HG03060 (cell line): ENCODE data around the gene KPNA1.

ENCODE experiments used
- ATAC-seq: cut with Tn5 transposase; IDR thresholded peaks from one replicate; pipeline ENCODE4 v1.9.1; 2021; ENCODE audit warnings: low read depth, moderate number of reproducible peaks; ENCODE audit not compliant: unreplicated experiment

Gene KPNA1

DNA sequence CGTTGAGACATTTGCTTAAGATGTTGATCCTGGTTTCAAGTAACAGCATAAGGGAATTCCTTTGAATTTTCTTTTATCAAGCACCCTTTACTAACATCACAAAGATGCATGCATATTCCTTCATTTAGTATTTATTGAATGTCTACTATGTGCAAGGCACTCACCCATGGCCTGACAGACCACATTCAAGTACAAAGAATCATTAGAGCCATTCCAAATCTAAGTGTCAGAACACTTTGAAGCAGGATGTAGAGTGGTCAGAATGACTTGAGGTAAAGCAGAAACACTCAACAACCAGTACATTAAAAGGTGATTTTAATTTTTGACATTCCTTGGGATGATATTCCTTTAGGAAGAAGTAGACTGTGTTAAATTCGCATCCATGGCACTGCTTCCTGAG, 92.9 kb downstream of the KPNA1 start:
- ATAC-seq: no peak

DNA sequence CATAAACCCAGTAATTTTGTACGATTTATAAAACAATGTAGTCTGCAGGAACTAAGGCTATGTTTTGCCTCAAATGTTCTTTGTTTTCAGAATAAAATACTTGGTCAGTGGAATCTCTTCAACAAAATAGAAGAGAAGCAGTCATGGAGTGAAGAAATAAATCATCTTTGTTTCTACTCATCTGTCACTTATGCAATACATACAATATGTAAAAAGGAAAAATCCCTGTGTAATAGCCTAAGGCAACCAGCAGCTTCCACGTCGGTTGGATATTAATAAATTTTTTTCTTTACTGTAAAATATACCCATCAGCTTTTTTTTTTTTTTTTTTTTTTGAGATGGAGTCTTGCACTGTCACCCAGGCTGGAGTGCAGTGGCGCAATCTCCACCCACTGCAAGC, 93.6 kb downstream of the KPNA1 start:
- ATAC-seq: no peak

DNA sequence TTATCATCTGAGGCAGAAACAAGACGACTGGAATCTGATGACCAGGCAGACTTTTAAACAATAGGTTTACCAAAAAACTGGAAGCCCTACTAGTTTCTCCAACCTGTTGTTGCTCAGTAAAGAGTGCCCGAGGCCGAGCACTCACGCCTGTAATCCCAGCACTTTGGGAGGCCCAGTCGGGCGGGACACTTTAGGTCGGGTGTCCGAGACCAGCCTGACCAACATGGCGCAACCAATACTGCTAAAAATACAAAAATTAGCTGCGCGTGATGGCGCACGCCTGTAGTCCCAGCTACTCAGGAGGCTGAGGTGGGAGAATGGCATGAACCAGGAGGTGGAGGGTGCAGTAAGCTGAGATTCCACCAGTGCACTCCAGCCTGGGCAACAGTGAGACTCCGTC, 97.8 kb downstream of the KPNA1 start:
- no peak for ATAC-seq

DNA sequence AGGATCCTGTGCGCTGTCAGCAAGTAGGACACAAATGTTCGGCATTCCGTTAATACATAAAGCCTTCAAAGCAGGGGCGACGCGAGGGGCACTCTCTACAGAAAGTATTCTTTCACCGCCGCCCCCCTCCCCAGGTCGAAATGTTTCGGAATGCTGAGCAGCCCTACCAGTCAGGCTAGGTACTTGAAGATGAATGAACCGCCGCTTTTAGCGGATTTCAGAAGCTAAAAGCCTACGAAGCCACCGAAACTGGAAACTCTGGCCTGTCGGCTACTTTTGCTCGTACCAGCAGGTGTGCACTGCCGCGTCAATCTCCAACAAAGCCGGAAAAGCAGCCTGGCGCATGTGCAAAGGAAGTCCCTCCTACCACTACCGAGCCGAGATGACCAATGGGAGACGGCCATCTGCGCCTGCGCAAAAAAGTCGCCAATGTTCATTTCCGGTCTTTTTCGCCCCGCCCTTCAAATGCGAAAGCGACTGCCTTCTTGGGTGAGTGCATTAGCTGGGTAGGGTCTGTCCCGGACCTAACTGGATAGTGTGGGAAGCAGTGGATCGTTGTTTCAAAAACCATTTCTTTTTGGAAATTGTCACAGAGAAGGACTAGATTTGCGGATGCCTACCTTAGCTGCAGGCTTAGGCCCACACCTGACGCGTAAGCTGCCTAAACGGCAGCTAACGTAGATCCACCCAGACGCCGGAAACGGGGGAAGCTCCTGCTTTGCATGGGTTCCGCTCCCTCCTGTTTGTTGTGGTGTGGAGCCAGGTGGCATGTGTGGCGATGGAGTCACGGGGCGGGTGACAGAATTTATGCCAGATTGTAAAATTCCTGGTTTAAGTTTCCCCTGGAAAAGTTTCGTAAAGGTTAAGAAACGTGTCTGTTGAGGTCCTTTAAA, 98.7 kb downstream of the KPNA1 start, which contains the start of gene WDR5B:
TSS of gene WDR5B (minus strand) at position 301 of the 893 bp plus-strand sequence. CDS start 534 bp downstream, outside the sequence.
- peak; percentile 77 for ATAC-seq

DNA sequence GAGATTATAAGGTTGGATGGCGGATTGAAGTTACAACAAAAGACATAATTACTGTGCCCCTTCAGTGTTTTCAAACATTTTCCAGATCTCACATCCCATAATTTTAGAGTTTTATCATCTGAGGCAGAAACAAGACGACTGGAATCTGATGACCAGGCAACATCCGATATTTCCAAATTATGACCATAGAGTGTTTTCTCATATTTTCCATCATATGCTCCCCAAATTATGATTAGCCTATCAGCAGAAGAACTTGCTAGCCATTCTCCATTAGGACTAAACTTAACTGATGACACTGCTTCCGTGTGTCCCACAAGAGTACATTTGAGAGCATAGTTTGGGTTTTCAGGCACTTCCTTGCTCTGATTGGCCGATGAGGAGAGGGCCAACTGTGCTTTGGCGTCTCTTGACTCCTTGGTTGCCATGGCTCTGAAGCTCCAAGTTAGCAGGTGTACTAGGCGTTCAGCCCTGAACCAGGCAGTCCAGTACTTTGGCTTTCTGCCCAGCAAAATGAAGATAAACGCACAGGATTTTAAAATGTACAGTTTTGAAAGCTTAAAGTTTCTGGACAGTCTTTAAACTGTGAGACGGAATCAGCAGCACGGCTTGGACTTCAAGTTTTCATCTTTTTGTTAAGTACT, 99.5 kb downstream of the KPNA1 start:
- no peak for ATAC-seq

GRCh38 chr3:122414391-122414790, 100.3 kb downstream of the KPNA1 start:
- no peak for ATAC-seq

GRCh38 chr3:122410639-122411038, 104.1 kb downstream of the KPNA1 start:
- ATAC-seq: no peak

DNA sequence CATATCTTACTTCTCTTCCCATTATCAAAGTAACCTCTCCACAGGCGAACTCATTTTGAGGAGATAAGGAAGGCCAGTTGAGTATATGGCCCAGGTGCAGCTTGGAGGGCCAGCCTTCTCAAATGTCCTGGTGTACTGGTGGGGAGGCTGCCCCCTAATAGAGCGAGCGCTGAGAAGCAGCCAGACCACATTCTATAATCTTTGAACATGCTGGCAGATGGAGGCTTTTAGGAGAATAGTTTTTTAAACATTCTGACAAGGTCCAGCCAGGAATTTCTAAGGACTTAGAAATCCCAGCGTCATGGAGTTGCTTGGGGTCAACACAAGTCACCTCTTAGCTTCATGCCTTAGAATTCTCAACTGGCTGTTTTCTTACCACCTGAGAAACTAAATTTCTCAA, 104.6 kb downstream of the KPNA1 start:
- no peak for ATAC-seq

DNA sequence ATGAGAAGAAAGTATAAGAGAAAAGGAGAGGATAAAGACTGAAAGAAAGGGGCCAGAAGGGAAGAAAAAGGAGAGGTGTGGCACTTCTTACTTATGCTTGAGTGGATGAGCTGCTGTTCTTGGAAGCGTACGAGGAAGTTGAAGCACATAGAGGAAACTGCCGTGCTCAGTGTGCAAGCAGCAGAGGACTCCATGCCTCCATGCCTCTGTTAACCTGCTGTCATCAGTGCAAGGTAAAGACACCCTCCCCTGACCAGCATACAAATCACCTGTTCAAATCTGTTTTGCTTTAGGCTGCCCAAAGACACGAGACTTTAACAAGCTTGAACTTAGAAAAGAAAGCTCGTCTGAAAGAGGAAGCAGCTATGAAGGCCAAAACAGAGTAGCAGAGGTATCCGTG, 105.3 kb downstream of the KPNA1 start:
- ATAC-seq: no peak

DNA sequence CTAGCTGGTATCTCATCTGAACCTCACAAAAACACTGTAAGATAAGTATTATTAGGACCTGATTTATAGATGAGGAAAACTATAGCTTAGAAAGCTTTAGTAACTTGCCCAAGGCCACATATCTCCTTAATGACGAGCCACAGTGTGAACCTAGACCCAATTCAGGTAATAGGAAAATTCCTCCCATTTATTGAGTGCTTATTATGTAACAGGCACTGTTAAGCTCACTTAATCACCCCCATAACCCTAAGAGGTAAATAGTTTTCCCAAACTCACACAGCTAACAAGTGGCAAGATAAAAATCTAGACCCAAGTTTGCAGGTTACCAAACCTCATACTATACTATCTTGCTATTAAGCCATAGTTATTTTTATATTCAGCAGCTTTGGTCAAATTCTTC, 106.8 kb downstream of the KPNA1 start:
- ATAC-seq: no peak

DNA sequence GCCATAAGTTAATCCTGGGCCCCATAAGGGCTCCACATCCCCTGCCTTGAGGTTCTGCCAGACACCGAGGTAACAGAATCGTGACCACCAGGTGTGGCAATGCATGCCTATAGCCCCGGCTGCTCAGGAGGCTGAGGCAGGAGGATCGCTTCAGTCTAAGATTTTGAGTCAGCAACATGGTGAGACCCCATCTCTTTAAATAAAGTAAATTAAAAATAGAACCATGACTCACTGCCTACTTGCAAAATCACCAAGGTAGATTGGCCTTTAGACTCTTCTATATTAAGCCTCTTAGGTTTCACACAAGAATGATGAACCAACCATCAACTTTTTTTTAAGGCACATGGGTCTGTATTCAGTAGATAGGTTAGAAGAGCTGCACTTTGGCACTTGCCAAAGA, 108.5 kb downstream of the KPNA1 start:
- no peak for ATAC-seq

GRCh38 chr3:122405015-122405414, 109.7 kb downstream of the KPNA1 start:
- no peak for ATAC-seq

GRCh38 chr3:122403489-122403888, 111.2 kb downstream of the KPNA1 start:
- ATAC-seq: no peak

DNA sequence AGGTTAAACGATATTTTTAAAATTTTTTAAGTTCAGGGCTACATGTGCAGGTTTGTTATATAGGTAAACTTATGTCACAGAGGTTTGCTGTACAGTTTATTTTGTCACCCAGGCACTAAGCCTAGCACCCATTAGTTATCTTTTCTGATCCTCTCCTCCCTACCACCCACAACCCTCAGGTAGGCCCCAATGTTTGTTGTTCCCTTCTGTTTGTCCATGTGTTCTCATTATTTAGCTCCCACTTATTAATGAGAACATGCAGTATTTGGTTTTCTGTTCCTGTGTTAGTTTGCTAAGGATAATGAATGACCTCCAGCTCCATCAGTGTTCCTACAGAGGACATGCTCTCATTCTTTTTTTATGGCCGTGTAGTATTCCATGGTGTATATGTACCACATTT, 115.8 kb downstream of the KPNA1 start:
- no peak for ATAC-seq

DNA sequence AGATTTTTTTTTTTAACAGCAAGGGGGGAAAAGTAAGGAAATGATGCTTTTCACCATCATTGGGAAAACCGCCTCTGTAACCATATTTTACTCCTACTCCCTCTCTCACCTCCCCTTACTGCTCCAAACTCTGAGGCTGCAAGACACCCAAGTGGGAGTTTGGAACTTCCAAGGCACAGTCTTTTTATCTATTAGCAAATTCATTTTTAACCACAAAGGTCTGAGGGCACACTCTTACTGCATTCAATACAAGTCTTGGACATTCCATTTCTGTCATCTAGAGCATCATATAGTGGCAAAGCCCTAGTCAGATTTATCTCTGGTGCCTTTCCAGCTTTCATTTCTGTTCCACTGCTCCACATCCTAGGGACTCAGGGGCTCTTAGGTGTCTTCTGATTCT, 117.5 kb downstream of the KPNA1 start:
- ATAC-seq: no peak

DNA sequence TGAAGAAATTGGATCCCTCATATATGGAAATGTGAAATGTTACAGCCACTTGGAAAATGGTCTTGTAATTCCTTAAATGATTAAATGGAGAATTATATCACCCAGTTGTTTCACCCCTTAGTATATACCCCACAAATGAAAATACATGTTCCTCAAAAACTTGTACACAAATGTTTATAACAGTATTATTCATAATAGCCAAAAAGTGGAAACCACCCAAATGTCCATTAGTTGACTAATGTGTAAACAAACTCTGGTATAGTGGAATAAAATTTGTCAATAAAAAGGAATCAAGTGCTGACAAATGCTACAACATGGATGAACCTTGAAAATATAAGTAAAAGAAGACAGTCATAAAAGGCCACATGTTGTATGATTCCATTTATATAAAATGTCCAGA, 118.2 kb downstream of the KPNA1 start:
- ATAC-seq: no peak

DNA sequence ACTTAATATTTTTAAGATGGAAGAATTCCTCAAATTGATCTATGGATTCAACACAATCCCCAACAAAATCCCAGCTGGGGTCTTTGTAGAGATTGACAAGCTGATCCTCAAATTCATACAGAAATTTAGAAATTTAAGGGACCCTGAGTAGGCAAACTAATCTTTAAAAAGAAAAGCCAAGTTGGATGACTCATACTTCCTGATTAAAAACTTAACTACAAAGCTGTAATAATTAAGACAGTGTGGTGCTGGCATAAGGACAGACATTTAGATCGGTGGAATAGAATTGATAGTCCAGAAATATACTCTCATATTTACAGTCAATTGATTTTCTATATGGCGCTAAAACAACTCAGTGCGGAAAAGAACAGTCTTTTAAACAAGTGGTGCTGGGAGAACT, 119.2 kb downstream of the KPNA1 start:
- no peak for ATAC-seq

DNA sequence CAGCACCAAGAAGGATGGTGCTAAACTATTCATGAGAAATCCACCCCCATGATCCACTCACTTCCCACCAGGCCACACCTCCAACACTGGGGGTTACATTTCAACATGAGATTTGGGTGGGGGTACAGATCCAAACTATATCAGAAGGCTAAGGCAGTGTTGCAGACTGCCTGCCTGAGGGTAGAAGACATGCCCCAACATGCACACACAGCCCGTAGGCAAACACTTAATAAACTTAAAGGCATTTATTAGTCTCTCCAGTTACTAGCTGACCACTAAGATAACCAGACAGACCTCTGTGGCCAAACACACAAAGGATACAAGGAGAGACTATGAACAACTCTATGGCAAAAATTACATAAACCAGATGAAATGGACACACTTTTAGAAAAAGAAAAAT, 120.6 kb downstream of the KPNA1 start:
- no peak for ATAC-seq

DNA sequence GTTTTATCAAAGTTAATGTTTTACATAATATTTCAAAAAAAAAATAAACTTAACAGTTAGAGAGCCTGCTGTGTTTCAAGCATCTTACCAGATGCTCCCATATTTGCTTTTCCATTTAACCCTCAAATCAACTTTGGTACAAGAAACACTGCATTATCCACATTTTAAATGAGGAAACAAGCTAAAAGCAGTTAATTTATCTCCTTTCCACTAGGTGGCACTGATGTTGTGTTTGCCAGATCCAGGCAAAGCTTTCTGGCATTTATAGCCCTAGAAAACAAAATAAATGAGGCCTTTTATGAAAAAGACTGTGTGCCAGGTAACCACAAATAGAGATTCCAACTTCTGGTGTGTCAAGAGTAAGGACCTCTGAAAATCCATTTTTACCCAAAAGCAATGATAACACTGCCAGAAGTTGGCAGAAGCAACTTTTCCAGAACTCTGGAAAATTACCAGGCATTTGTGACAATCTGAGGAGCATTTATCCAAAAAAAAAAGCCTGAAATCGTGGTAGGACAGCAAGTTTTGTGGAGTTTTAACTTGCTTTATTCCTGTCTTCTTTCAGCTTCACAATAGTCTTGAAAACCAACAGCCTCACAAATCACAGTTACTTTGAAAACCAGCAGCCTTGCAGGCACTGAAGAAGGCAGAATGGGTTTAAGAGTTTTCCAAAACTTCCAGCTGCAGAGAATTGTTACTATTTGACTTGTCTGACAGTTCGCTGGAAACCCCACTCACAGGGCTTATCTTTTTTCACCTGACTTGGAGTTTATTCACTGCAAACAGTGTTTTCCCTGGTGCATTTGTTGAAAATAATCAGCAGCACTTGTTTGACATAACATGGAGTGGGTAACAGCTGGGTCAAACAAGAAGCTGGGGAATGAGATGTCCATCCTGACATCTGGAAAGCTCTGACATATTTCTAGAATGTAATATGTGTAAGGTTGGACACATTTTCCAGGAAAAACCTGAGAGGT, 121.6 kb downstream of the KPNA1 start:
- no peak for ATAC-seq

GRCh38 chr3:122391681-122392446, 122.9 kb downstream of the KPNA1 start:
- no peak for ATAC-seq
